Measurements from ENCODE around the gene URM1.

Gene URM1

GRCh38 chr9:128325629-128326028, 45.5 kb upstream of the URM1 start:
- no peak for DNase-seq (ENCODE audit: low read depth in 1 of 2, low spot score in 1 of 2)
- Histone ChIP-seq H3K27ac (replicated peaks) (no peak overlapping the region), H3K27me3 (ENCODE audit: insufficient read depth, poor library complexity, severe bottlenecking) (no peaks in the 10 kb centered on the region), H3K4me3 (replicated peaks; ENCODE audit: insufficient read depth, low read length) (no peak overlapping the region)
- TF ChIP-seq SPI1 (IDR thresholded peaks at IDR 0.05; ENCODE audit: borderline replicate concordance, low read depth) (no peak), POLR2AphosphoS5 (IDR thresholded peaks at IDR 0.05; ENCODE audit: low read depth) (no peak), REST (IDR thresholded peaks at IDR 0.05; ENCODE audit: insufficient replicate concordance, low read depth) (no peak), GABPA (IDR thresholded peaks at IDR 0.05; ENCODE audit: low read depth) (no peak)
- TF ChIP-seq, protein P1, sequence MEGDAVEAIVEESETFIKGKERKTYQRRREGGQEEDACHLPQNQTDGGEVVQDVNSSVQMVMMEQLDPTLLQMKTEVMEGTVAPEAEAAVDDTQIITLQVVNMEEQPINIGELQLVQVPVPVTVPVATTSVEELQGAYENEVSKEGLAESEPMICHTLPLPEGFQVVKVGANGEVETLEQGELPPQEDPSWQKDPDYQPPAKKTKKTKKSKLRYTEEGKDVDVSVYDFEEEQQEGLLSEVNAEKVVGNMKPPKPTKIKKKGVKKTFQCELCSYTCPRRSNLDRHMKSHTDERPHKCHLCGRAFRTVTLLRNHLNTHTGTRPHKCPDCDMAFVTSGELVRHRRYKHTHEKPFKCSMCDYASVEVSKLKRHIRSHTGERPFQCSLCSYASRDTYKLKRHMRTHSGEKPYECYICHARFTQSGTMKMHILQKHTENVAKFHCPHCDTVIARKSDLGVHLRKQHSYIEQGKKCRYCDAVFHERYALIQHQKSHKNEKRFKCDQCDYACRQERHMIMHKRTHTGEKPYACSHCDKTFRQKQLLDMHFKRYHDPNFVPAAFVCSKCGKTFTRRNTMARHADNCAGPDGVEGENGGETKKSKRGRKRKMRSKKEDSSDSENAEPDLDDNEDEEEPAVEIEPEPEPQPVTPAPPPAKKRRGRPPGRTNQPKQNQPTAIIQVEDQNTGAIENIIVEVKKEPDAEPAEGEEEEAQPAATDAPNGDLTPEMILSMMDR (IDR thresholded peaks at IDR 0.05; ENCODE audit: insufficient read depth, low read length), result no peak

DNA sequence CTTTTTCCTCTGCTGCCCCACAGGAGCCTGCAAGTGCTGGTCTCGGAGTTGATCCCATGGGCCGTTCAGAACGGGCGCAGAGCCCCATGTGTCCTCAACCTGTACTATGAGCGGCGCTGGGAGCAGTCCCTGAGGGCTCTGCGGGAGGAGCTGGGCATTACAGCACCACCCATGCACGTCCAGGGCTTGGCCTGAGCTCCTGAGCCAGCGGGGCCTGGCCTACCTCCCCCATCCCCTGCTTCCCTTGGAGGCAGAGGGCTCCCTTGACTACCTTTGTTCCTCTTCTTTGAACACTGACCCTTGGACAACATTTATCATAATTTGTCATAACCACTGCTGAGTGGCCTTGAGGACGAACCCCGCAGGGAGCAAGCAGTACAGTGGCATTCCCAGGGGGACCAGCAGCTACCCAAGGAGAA, 37.7 kb upstream of the URM1 start:
- Histone ChIP-seq H3K27ac (replicated peaks) (no peak overlapping the region), H3K27me3 (ENCODE audit: insufficient read depth, poor library complexity, severe bottlenecking) (no peaks in the 10 kb centered on the region), H3K4me3 (replicated peaks; ENCODE audit: insufficient read depth, low read length) (no peak overlapping the region)
- no peak for TF ChIP-seq POLR2AphosphoS5 (IDR thresholded peaks at IDR 0.05; ENCODE audit: low read depth)
- TF ChIP-seq, protein P1 (IDR thresholded peaks at IDR 0.05; ENCODE audit: insufficient read depth, low read length), result no peak
- no peak for TF ChIP-seq SPI1 (IDR thresholded peaks at IDR 0.05; ENCODE audit: borderline replicate concordance, low read depth)
- TF ChIP-seq REST (IDR thresholded peaks at IDR 0.05; ENCODE audit: insufficient replicate concordance, low read depth), result no peak
- TF ChIP-seq GABPA (IDR thresholded peaks at IDR 0.05; ENCODE audit: low read depth), result no peak
- no peak for DNase-seq (ENCODE audit: low read depth in 1 of 2, low spot score in 1 of 2)

DNA sequence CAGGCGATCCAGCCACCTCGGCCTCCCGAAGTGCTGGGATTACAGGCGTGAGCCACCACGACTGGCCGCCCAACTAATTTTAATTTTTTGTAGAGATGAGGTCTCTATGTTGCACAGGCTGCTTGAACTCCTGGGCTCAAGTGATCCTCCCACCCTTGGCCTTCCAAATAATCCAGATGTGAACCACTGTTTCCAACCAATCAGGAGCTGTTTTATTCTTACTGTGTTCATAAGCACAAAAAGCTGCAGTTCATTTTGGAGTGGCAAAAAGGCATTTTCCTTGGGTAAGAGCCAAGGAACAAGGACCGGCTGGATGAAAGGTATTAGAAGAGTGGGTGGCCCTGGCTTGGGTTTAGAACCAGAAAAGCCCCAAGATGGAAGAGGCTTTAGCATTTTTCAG, 36.0 kb upstream of the URM1 start:
- no peak for TF ChIP-seq REST (IDR thresholded peaks at IDR 0.05; ENCODE audit: insufficient replicate concordance, low read depth)
- no peak for DNase-seq (ENCODE audit: low read depth in 1 of 2, low spot score in 1 of 2)
- no peaks in the 10 kb centered on the region for H3K27me3 ChIP-seq (ENCODE audit: insufficient read depth, poor library complexity, severe bottlenecking)

DNA sequence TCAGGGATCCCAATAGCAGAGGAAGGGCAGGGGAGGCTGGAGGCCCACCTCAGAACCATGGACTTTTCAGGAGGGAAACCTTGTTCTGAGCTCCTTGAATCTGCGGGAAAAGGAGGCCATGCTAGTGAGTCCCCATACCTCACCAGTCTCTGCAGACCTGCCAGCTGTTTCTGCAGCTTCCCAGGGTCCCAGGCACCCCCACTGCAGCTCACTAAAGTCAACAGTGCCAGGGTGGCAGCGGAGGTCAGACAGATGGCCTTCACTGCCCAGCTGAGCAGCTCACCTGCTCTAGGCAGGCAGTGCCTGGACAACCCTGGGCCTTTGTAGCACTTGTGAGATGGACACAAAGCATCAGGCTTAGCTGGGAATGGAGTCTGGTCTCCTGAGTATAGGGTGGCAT, 35.3 kb upstream of the URM1 start:
- H3K4me3 ChIP-seq (replicated peaks; ENCODE audit: insufficient read depth, low read length), result no peak overlapping the region
- TF ChIP-seq POLR2AphosphoS5 (IDR thresholded peaks at IDR 0.05; ENCODE audit: low read depth), result no peak
- TF ChIP-seq REST (IDR thresholded peaks at IDR 0.05; ENCODE audit: insufficient replicate concordance, low read depth), result no peak
- no peak for TF ChIP-seq GABPA (IDR thresholded peaks at IDR 0.05; ENCODE audit: low read depth)
- no peak for TF ChIP-seq SPI1 (IDR thresholded peaks at IDR 0.05; ENCODE audit: borderline replicate concordance, low read depth)
- TF ChIP-seq, protein P1 (IDR thresholded peaks at IDR 0.05; ENCODE audit: insufficient read depth, low read length), result no peak
- no peak overlapping the region for H3K27ac ChIP-seq (replicated peaks)
- no peaks in the 10 kb centered on the region for H3K27me3 ChIP-seq (ENCODE audit: insufficient read depth, poor library complexity, severe bottlenecking)
- no peak for DNase-seq (ENCODE audit: low read depth in 1 of 2, low spot score in 1 of 2)

More for the DNA sequence above, 36.0 kb upstream of the URM1 start:
- no peak overlapping the region for H3K27ac ChIP-seq (replicated peaks)
- H3K4me3 ChIP-seq (replicated peaks; ENCODE audit: insufficient read depth, low read length), result no peak overlapping the region

Measured in HL-60 (cell line).